Skin epidermis (tissue), 12 donors: ENCODE data around the gene TTC32.

ENCODE experiments used
- H3K27ac ChIP-seq, 21 experiments: fragments of 200-600 bp; sonication (generic) in 11 of 21; one replicate each; pipeline ENCODE4 v1.5.0; 2020; ENCODE audit warnings: mild to moderate bottlenecking in 3 of 21, inconsistent platforms in 2 of 21, moderate library complexity in 2 of 21
- H3K4me3 ChIP-seq, 7 experiments: fragments of 200-600 bp; sonication (generic) in 2 of 7; one replicate each; pipeline ENCODE4 v1.5.0; 2020; ENCODE audit warnings: inconsistent platforms in 2 of 7, mild to moderate bottlenecking in 2 of 7, moderate library complexity in 1 of 7

Gene TTC32

GRCh38 chr2:19857100-19857499 is 44.7 kb downstream of the TTC32 start:
- no peak overlapping the region for H3K27ac ChIP-seq
- no peak overlapping the region for H3K4me3 ChIP-seq

GRCh38 chr2:19855542-19856431 is 46.0 kb downstream of the TTC32 start:
- Histone ChIP-seq H3K4me3 (no peak overlapping the region), H3K27ac (peak overlapping the region in 1 of 21 experiments; percentile 67)

GRCh38 chr2:19854596-19855541 is 46.9 kb downstream of the TTC32 start:
- Histone ChIP-seq H3K4me3 (no peak overlapping the region), H3K27ac (peak overlapping the region in 1 of 21 experiments; percentile 67)

GRCh38 chr2:19851116-19851695 is 50.6 kb downstream of the TTC32 start:
- H3K27ac ChIP-seq, result no peak overlapping the region
- H3K4me3 ChIP-seq, result no peak overlapping the region

GRCh38 chr2:19850056-19851050 is 51.4 kb downstream of the TTC32 start:
- no peak overlapping the region for H3K27ac ChIP-seq

GRCh38 chr2:19848952-19849351 is 52.8 kb downstream of the TTC32 start:
- H3K4me3 ChIP-seq, result no peak overlapping the region
- H3K27ac ChIP-seq, result no peak overlapping the region

More at GRCh38 chr2:19850056-19851050, 51.4 kb downstream of the TTC32 start:
- no peak overlapping the region for H3K4me3 ChIP-seq

GRCh38 chr2:19848029-19848750 is 53.6 kb downstream of the TTC32 start:
- no peak overlapping the region for H3K27ac ChIP-seq
- H3K4me3 ChIP-seq, result no peak overlapping the region

- no peak overlapping the region for H3K27ac ChIP-seq
- H3K4me3 ChIP-seq, result no peak overlapping the region
Measured at GRCh38 chr2:19847486-19847885, 54.3 kb downstream of the TTC32 start.
